HG03139 (cell line): ENCODE measurements around the gene HPS4.

Experiments
- ATAC-seq: cut with Tn5 transposase; IDR thresholded peaks from one replicate; pipeline ENCODE4 v1.9.1; 2021; ENCODE audit not compliant: unreplicated experiment

The HPS4 gene

GRCh38 chr22:26499188-26499703 lies 15.7 kb upstream of the HPS4 start:
- no peak for ATAC-seq

- ATAC-seq: no peak
These were observed 12.9 kb upstream of the HPS4 start for GRCh38 chr22:26496456-26496855.

- ATAC-seq: no peak
These were observed 10.9 kb upstream of the HPS4 start for GRCh38 chr22:26494506-26494905.

- ATAC-seq: no peak
These were observed 8.6 kb upstream of the HPS4 start for GRCh38 chr22:26492220-26492619.

GRCh38 chr22:26489447-26490036 lies 6.0 kb upstream of the HPS4 start:
- ATAC-seq: no peak

- no peak for ATAC-seq
These were observed 4.4 kb upstream of the HPS4 start for GRCh38 chr22:26487996-26488395.

GRCh38 chr22:26486394-26486793 lies 2.8 kb upstream of the HPS4 start:
- ATAC-seq: no peak

- ATAC-seq: no peak
These were observed 2.3 kb upstream of the HPS4 start for GRCh38 chr22:26485806-26486390.

GRCh38 chr22:26485013-26485412 lies 1.4 kb upstream of the HPS4 start:
- no peak for ATAC-seq

GRCh38 chr22:26484360-26484706 lies 750 bp upstream of the HPS4 start:
- no peak for ATAC-seq

- no peak for ATAC-seq
These were observed 542 bp downstream of the HPS4 start for GRCh38 chr22:26483043-26483438.

GRCh38 chr22:26482161-26482560 lies 1.4 kb downstream of the HPS4 start:
- no peak for ATAC-seq

GRCh38 chr22:26481694-26482093 lies 1.9 kb downstream of the HPS4 start:
- ATAC-seq: no peak

- ATAC-seq: no peak
These were observed 2.4 kb downstream of the HPS4 start for GRCh38 chr22:26481112-26481693.

- ATAC-seq: no peak
These were observed 3.0 kb downstream of the HPS4 start for GRCh38 chr22:26480611-26480932.

GRCh38 chr22:26479792-26480610 lies 3.6 kb downstream of the HPS4 start:
- no peak for ATAC-seq

- ATAC-seq: no peak
These were observed 4.4 kb downstream of the HPS4 start for GRCh38 chr22:26479043-26479791.

GRCh38 chr22:26477341-26477731 lies 6.2 kb downstream of the HPS4 start:
- no peak for ATAC-seq

GRCh38 chr22:26476705-26477340 lies 6.8 kb downstream of the HPS4 start:
- no peak for ATAC-seq

- no peak for ATAC-seq
These were observed 8.9 kb downstream of the HPS4 start for GRCh38 chr22:26474682-26475081.

- ATAC-seq: no peak
These were observed 12.1 kb downstream of the HPS4 start for GRCh38 chr22:26471522-26471921.
